GM19372 (cell line): ENCODE data around the gene ENPP6.
"Not testable (repeated sequence)": the region's sequence is repeated elsewhere in the genome, so short reads cannot be mapped to it uniquely, and the experiment has no call there.

Experiments
- ATAC-seq: cut with Tn5 transposase; IDR thresholded peaks from one replicate; pipeline ENCODE4 v1.9.1; 2021; ENCODE audit warnings: mild to moderate bottlenecking, low read depth, moderate library complexity; ENCODE audit not compliant: unreplicated experiment

ENPP6 gene

GRCh38 chr4:184066584-184067300, 150.9 kb downstream of the ENPP6 start:
- no peak for ATAC-seq

GRCh38 chr4:184064877-184065276, 152.8 kb downstream of the ENPP6 start:
- no peak for ATAC-seq

- no peak for ATAC-seq
These were observed 154.9 kb downstream of the ENPP6 start for GRCh38 chr4:184062769-184063168.

- no peak for ATAC-seq
These were observed 156.1 kb downstream of the ENPP6 start for GRCh38 chr4:184061582-184061981.

- ATAC-seq = no peak
These were observed 158.6 kb downstream of the ENPP6 start for GRCh38 chr4:184059099-184059498.

GRCh38 chr4:184058026-184058425, 159.6 kb downstream of the ENPP6 start:
- no peak for ATAC-seq

GRCh38 chr4:184056877-184057276, 160.8 kb downstream of the ENPP6 start:
- no peak for ATAC-seq

GRCh38 chr4:184053434-184053833, 164.2 kb downstream of the ENPP6 start:
- ATAC-seq = no peak

GRCh38 chr4:184052616-184053015, 165.1 kb downstream of the ENPP6 start:
- no peak for ATAC-seq

- ATAC-seq = not testable (repeated sequence)
These were observed 166.4 kb downstream of the ENPP6 start for GRCh38 chr4:184051262-184051661.

GRCh38 chr4:184046148-184046547, 171.5 kb downstream of the ENPP6 start:
- no peak for ATAC-seq

GRCh38 chr4:184041156-184041555, 176.5 kb downstream of the ENPP6 start:
- ATAC-seq = no peak

- no peak for ATAC-seq
These were observed 177.7 kb downstream of the ENPP6 start for GRCh38 chr4:184039963-184040383.
